HCT116 (cell line): ENCODE data around the gene UTP20. TPM values are rescaled to one million over a fixed set of nuclear protein-coding genes. Genes with fewer than 3 reads are reported as not detected.

Source experiments
- ATAC-seq: fragments of 200-7000 bp; cut with Tn5 transposase; 2 replicates; pipeline ENCODE4 v1.9.1; 2020; ENCODE audit warnings: mild to moderate bottlenecking, moderate library complexity
- BruUV-seq: library from RNA; stranded (reverse); fragments of 400-500 nt; replicated peaks from 2 replicates; lab custom pipeline; 2021; lab: Mats Ljungman, UMichigan
- CTCF ChIA-PET: fragments of 300-600 bp; sonication (Branson Sonifier 250); formaldehyde crosslinking; loops from one replicate; lab custom pipeline; 2021; ENCODE audit warnings: antibody characterized with exemption; lab: Charles Lee
- POLR2A ChIA-PET: fragments of 300-600, 350-600 bp; sonication (Branson Sonifier 250); formaldehyde crosslinking; loops from one replicate; lab custom pipeline; 2021; ENCODE audit warnings: antibody characterized with exemption; lab: Charles Lee
- RAD21 ChIA-PET, 2 experiments: fragments of 300-600 bp; sonication (Branson Sonifier 250); formaldehyde crosslinking; loops; one replicate each; lab custom pipeline; 2023; ENCODE audit warnings: low total read pairs in 2 of 2; ENCODE audit not compliant: uncharacterized antibody in 2 of 2, unreplicated experiment in 2 of 2, low non-redundant PET in 1 of 2; lab: Charles Lee
- DNase-seq: peaks from one replicate; pipeline ENCODE4 v3.0.0-alpha.2; 2010; ENCODE audit warnings: low read depth, low spot score
- H2AFZ ChIP-seq: fragments of 200-600 bp; shearing (Covaris generic), sonication (generic); 2 replicates; pipeline ENCODE4 v1.6.1; 2017; ENCODE audit warnings: low read depth, mixed run types, mixed read lengths, antibody characterized with exemption, low read length; ENCODE audit not compliant: poor library complexity, severe bottlenecking
- H3K27ac ChIP-seq: 2 replicates; pipeline ENCODE4 v1.5.1; 2012; ENCODE audit warnings: low read depth, low read length
- H3K27me3 ChIP-seq: fragments of 200-600 bp; sonication (generic); 2 replicates; pipeline ENCODE4 v1.6.1; 2016; ENCODE audit warnings: mixed run types, low read length, mixed read lengths; ENCODE audit not compliant: insufficient read depth
- H3K36me3 ChIP-seq, 2 experiments: fragments of 200-500 bp in 1 of 2; fragments of 200-600 bp in 1 of 2; sonication (Bioruptor generic) in 1 of 2; sonication (generic) in 1 of 2; 2 replicates each; pipeline versions ENCODE4 v1.5.1 to v1.6.1; 2014 to 2016; ENCODE audit warnings: low read length in 2 of 2, inconsistent platforms in 1 of 2, mixed read lengths in 1 of 2, mixed run types in 1 of 2; ENCODE audit not compliant: insufficient read depth in 2 of 2, control insufficient read depth in 1 of 2
- H3K4me1 ChIP-seq, 2 experiments: fragments of 200-600 bp in 1 of 2; sonication (generic) in 1 of 2; 2 replicates each; pipeline versions ENCODE4 v1.5.1 to v1.6.1; 2012 to 2017; ENCODE audit warnings: low read length in 2 of 2, inconsistent platforms in 1 of 2, mild to moderate bottlenecking in 1 of 2, mixed read lengths in 1 of 2, mixed run types in 1 of 2, moderate library complexity in 1 of 2; ENCODE audit not compliant: insufficient read depth in 2 of 2, control insufficient read depth in 1 of 2
- H3K4me2 ChIP-seq: fragments of 200-600 bp; sonication (generic); 2 replicates; pipeline ENCODE4 v1.6.1; 2017; ENCODE audit warnings: mixed run types, low read length, mixed read lengths
- H3K4me3 ChIP-seq, 2 experiments: fragments of 200-600 bp in 1 of 2; sonication (generic) in 1 of 2; replicated peaks in 1 of 2; 2 replicates each; pipeline ENCODE4 v1.5.1; 2011 to 2016; ENCODE audit warnings: low read length in 2 of 2, control low read depth in 1 of 2, low read depth in 1 of 2, mild to moderate bottlenecking in 1 of 2, mixed read lengths in 1 of 2, mixed run types in 1 of 2
- H3K79me2 ChIP-seq: fragments of 200-600 bp; sonication (generic); 2 replicates; pipeline ENCODE4 v1.6.1; 2017; ENCODE audit warnings: mild to moderate bottlenecking, mixed run types, low read length, moderate library complexity, mixed read lengths; ENCODE audit not compliant: insufficient read depth
- H3K9ac ChIP-seq: fragments of 200-600 bp; sonication (generic); 2 replicates; pipeline ENCODE4 v1.6.1; 2016; ENCODE audit warnings: low read length, mixed read lengths
- H3K9me2 ChIP-seq: fragments of 200-600 bp; sonication (generic), shearing (Covaris generic); 2 replicates; pipeline ENCODE4 v1.6.1; 2017; ENCODE audit warnings: mixed run types, mild to moderate bottlenecking, moderate library complexity; ENCODE audit not compliant: insufficient read depth
- H3K9me3 ChIP-seq, 2 experiments: fragments of 200-500 bp in 1 of 2; fragments of 200-600 bp in 1 of 2; sonication (Bioruptor generic) in 1 of 2; sonication (generic) in 1 of 2; 2 replicates each; pipeline ENCODE4 v1.6.1; 2014 to 2017; ENCODE audit warnings: low read length in 2 of 2, mixed read lengths in 2 of 2, inconsistent platforms in 1 of 2, low read depth in 1 of 2, mild to moderate bottlenecking in 1 of 2, mixed run types in 1 of 2, moderate library complexity in 1 of 2; ENCODE audit not compliant: control insufficient read depth in 1 of 2, insufficient read depth in 1 of 2
- H4K20me1 ChIP-seq: fragments of 200-600 bp; sonication (generic), shearing (Covaris generic); 2 replicates; pipeline ENCODE4 v1.6.1; 2017; ENCODE audit warnings: mixed run types, mild to moderate bottlenecking, moderate library complexity; ENCODE audit not compliant: insufficient read depth
- CBX3 ChIP-seq: IDR thresholded peaks from 2 replicates; pipeline ENCODE4 v1.6.1; 2012; ENCODE audit warnings: low read depth
- EZH2 ChIP-seq: fragments of 200-600 bp; sonication (generic); IDR thresholded peaks from 2 replicates; pipeline ENCODE4 v1.6.1; 2017; ENCODE audit warnings: antibody characterized with exemption, mixed run types
- SIN3A ChIP-seq: IDR thresholded peaks from 2 replicates; pipeline ENCODE4 v1.6.1; 2012; ENCODE audit warnings: low read depth
- SRF ChIP-seq: IDR thresholded peaks from 2 replicates; pipeline ENCODE4 v1.6.1; 2012; ENCODE audit warnings: low read depth
- TCF7L2 ChIP-seq: IDR thresholded peaks from 2 replicates; pipeline ENCODE4 v1.7.0; 2011; ENCODE audit warnings: borderline replicate concordance, inconsistent platforms; ENCODE audit not compliant: insufficient read depth, insufficient read length; ENCODE audit errors: extremely low read depth
- ZFX ChIP-seq: fragments of 450-650 bp; IDR thresholded peaks from 2 replicates; pipeline ENCODE4 v1.6.1; 2017
- intact Hi-C: fragments of 100-400 bp; cut with micrococcal nuclease; formaldehyde crosslinking; loops from 2 replicates; pipeline ENCODE4 v1.10.0; 2022
- total RNA-seq: library from RNA; stranded (reverse); gene quantifications from one replicate; pipeline ENCODE4 v1.2.1, GENCODE V29; 2021; ENCODE audit not compliant: unreplicated experiment

The UTP20 gene
- total RNA-seq, 1 experiment from 2014 or later = 19.3 TPM

- intact Hi-C loops = no loop called here
- Histone ChIP-seq H3K4me1 (no peaks in the 10 kb centered on the region), H3K27ac (no peak overlapping the region), H3K36me3 (peaks cover 22 to 49% of the 10 kb centered on the region in 2 experiments; a peak in 3 of 4 replicates), H3K4me3 (no peak overlapping the region), H3K4me2 (no peak overlapping the region), H3K9ac (no peak overlapping the region), H4K20me1 (no peaks in the 10 kb centered on the region), H3K79me2 (no peaks in the 10 kb centered on the region), H3K27me3 (no peaks in the 10 kb centered on the region), H3K9me3 (no peaks in the 10 kb centered on the region), H3K9me2 (no peaks in the 10 kb centered on the region), H2AFZ (no peak overlapping the region)
- BruUV-seq = no TSS peak
- RAD21 ChIA-PET = no interaction called here
- DNase-seq (no peak), ATAC-seq (no peak)
- POLR2A ChIA-PET = no interaction called here
- CTCF ChIA-PET = no interaction called here
- no peak for TF ChIP-seq CBX3
- no peak for TF ChIP-seq SIN3A
- no peak for TF ChIP-seq EZH2
- TF ChIP-seq ZFX = no peak
- no peak for TF ChIP-seq TCF7L2
These were observed 25.9 kb downstream of the UTP20 start for GRCh38 chr12:101305794-101306193.

- no TSS peak for BruUV-seq
- Histone ChIP-seq H3K27ac (no peak overlapping the region), H3K79me2 (no peaks in the 10 kb centered on the region), H2AFZ (no peak overlapping the region), H3K9me2 (no peaks in the 10 kb centered on the region), H3K9ac (no peak overlapping the region), H3K9me3 (no peaks in the 10 kb centered on the region), H3K27me3 (no peaks in the 10 kb centered on the region), H3K36me3 (peaks cover 10 to 43% of the 10 kb centered on the region in 2 experiments; a peak in 3 of 4 replicates), H4K20me1 (no peaks in the 10 kb centered on the region)
- CTCF ChIA-PET = interaction anchor here (4.1 kb wide), 1 partner anchor 496 kb away, joined by 30 read pairs; no protein-coding TSS in a partner anchor
- no peak for TF ChIP-seq SRF
- TF ChIP-seq, all 23 proteins: peak for 0
- H3K4me3 ChIP-seq = no peak overlapping the region
- no peaks in the 10 kb centered on the region for H3K4me1 ChIP-seq
- ChIA-PET POLR2A (no interaction called here), RAD21 (no interaction called here)
- H3K4me2 ChIP-seq = no peak overlapping the region
- intact Hi-C loops = loop anchor here (2.0 to 10.0 kb wide), 2 partner anchors 150 to 368 kb away; no protein-coding TSS in a partner anchor
- DNase-seq (no peak), ATAC-seq (no peak)
These were observed 42.6 kb downstream of the UTP20 start for GRCh38 chr12:101322480-101322879.
